GM23248 (cell line): ENCODE data around the gene GUSB. TPM values are rescaled to one million over a fixed set of nuclear protein-coding genes. Genes with fewer than 3 reads are reported as not detected.
A peak's percentile ranks its signal among the peaks of the same experiment; 100 is the strongest.

Experiments
- DNase-seq: peaks from one replicate; pipeline ENCODE4 v3.0.0-alpha.2; 2015
- H2AFZ ChIP-seq: fragments of 200-600 bp; sonication (generic); 2 replicates; pipeline ENCODE4 v1.6.1; 2016; ENCODE audit warnings: antibody characterized with exemption
- H3F3A ChIP-seq: fragments of 200-600 bp; sonication (generic); 2 replicates; pipeline ENCODE4 v1.6.1; 2016; ENCODE audit warnings: mild to moderate bottlenecking, antibody characterized with exemption, mixed run types; ENCODE audit not compliant: insufficient read depth
- H3K27ac ChIP-seq: fragments of 200-600 bp; sonication (generic); 2 replicates; pipeline ENCODE4 v1.5.1; 2016; ENCODE audit warnings: mild to moderate bottlenecking
- H3K27me3 ChIP-seq: fragments of 200-600 bp; sonication (generic); replicated peaks from 2 replicates; pipeline ENCODE4 v1.6.1; 2016; ENCODE audit warnings: mild to moderate bottlenecking; ENCODE audit not compliant: insufficient read depth
- H3K36me3 ChIP-seq: fragments of 200-600 bp; sonication (generic); 2 replicates; pipeline ENCODE4 v1.6.1; 2016; ENCODE audit warnings: low read depth, mild to moderate bottlenecking
- H3K4me1 ChIP-seq: fragments of 200-600 bp; sonication (generic); 2 replicates; pipeline ENCODE4 v1.6.1; 2016; ENCODE audit warnings: mild to moderate bottlenecking; ENCODE audit not compliant: insufficient read depth
- H3K4me2 ChIP-seq: fragments of 200-600 bp; sonication (generic); one replicate; pipeline ENCODE4 v1.6.1; 2016; ENCODE audit warnings: mild to moderate bottlenecking; ENCODE audit not compliant: unreplicated experiment
- H3K4me3 ChIP-seq: fragments of 200-600 bp; sonication (generic); 2 replicates; pipeline ENCODE4 v1.5.1; 2016; ENCODE audit warnings: mild to moderate bottlenecking
- H3K79me2 ChIP-seq: fragments of 200-600 bp; sonication (generic); 2 replicates; pipeline ENCODE4 v1.6.1; 2016; ENCODE audit warnings: mild to moderate bottlenecking; ENCODE audit not compliant: insufficient read depth
- H3K9ac ChIP-seq: fragments of 200-600 bp; sonication (generic); 2 replicates; pipeline ENCODE4 v1.6.1; 2016; ENCODE audit warnings: mild to moderate bottlenecking
- H3K9me2 ChIP-seq: fragments of 200-600 bp; sonication (generic); 2 replicates; pipeline ENCODE4 v1.6.1; 2016; ENCODE audit warnings: mixed run types, mild to moderate bottlenecking, moderate library complexity; ENCODE audit not compliant: insufficient read depth
- H3K9me3 ChIP-seq: fragments of 200-600 bp; sonication (generic); one replicate; pipeline ENCODE4 v1.6.1; 2017; ENCODE audit warnings: low read depth
- H4K20me1 ChIP-seq: fragments of 200-600 bp; sonication (generic); 2 replicates; pipeline ENCODE4 v1.6.0; 2016; ENCODE audit not compliant: insufficient read depth
- EZH2 ChIP-seq: fragments of 200-600 bp; sonication (generic); IDR thresholded peaks from 2 replicates; pipeline ENCODE4 v1.6.1; 2018; ENCODE audit warnings: antibody characterized with exemption, mild to moderate bottlenecking; ENCODE audit not compliant: insufficient read depth, poor library complexity, severe bottlenecking
- EZH2phosphoT487 ChIP-seq: fragments of 200-600 bp; sonication (generic); IDR thresholded peaks from 2 replicates; pipeline ENCODE4 v1.6.1; 2018; ENCODE audit warnings: antibody characterized with exemption, moderate library complexity, mild to moderate bottlenecking, low read depth; ENCODE audit not compliant: insufficient read depth
- WGBS, 2 experiments: methylation state at CpG; one replicate each; pipeline ENCODE4 v1.1.6; 2015 to 2017; ENCODE audit warnings: low lambda C conversion rate in 2 of 2, low coverage in 1 of 2; ENCODE audit errors: missing lambda C conversion rate in 2 of 2; 5-methylcytosine and 5-hydroxymethylcytosine counted together
- in situ Hi-C: fragments of 300-500 bp; cut with MboI; formaldehyde crosslinking; loops from 2 replicates; pipeline ENCODE4 v1.15.0; 2020
- polyA plus RNA-seq: library from polyadenylated mRNA; unstranded; fragments of >200 nt; fragmentation: Nextera tagmentation; extraction: Ambion mirVana; gene quantifications from 2 replicates; pipeline ENCODE4 v1.2.1, GENCODE V29; 2016
- total RNA-seq: library from RNA; depleted of rRNA; stranded (reverse); fragments of >200 nt; shearing (Covaris generic); gene quantifications from 2 replicates; pipeline ENCODE4 v1.2.3, GENCODE V29; 2014

The GUSB gene
- total and polyA plus RNA-seq, 2 experiments from 2014 or later: 11.6 to 39.7 TPM

DNA sequence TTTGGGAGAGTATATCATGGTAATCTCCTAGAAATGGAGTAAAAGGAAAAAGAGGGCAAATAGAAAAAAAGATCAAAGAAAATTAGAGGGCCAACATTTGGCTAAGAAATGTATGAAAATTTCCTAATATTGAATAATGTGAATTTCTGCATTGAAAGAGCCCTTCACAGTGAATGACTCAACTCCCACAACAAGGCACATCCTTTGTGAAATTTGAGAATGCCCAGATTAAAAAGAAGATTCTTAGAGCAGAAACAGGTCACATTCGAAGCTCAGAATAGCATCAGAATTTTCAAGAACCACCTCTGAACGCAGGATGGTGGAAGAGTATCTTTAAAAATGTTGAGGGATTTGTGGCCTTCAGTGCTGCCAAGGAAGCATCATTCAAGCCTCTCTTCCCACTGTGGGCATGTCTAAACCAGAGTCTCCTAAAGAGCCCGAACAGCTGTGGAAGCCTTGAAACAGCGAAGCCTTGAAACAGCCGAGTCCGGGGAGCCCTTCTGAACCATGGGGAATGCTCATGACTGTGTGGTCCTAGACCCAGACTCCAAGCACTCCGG lies 43.6 kb downstream of the GUSB start:
- WGBS, 2 experiments: 94 to 98% methylated on average over 7 of the region's 7 CpGs
- Histone ChIP-seq H3K4me2 (no peak overlapping the region), H4K20me1 (no peaks in the 10 kb centered on the region)

DNA sequence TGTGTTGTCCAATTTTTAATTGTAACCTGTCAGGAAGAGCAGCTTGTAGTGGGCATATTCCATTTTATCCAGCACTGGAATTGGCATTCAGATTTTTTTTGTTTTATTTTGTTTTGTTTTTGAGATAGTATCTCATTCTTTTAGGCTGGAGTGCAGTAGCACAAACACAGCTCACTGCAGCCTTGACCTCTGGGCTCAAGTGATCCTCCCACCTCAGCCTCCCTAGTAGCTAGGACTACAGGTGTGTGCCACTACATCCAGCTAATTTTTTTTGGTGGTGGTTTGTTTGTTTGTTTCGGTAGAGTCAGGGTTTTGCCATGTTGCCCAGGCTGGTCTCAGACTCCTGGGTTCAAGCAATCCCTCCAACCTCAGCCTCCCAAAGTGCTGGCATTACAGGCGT lies 44.7 kb downstream of the GUSB start:
- in situ Hi-C loops: no loop called here
- no peak for TF ChIP-seq EZH2
- no peak for TF ChIP-seq EZH2phosphoT487

More for the DNA sequence above, 43.6 kb downstream of the GUSB start:
- peak; percentile 32 for DNase-seq
- H3K4me3 ChIP-seq: no peak overlapping the region
- peaks cover 6% of the 10 kb centered on the region for H3K4me1 ChIP-seq
- H3K36me3 ChIP-seq: no peaks in the 10 kb centered on the region
- no peak overlapping the region for H3K9ac ChIP-seq
- H3F3A ChIP-seq: no peaks in the 10 kb centered on the region
- TF ChIP-seq EZH2phosphoT487: no peak
- TF ChIP-seq EZH2: no peak
- H3K27ac ChIP-seq: no peak overlapping the region
- in situ Hi-C loops: no loop called here
- no peaks in the 10 kb centered on the region for H3K9me2 ChIP-seq
- H3K9me3 ChIP-seq: no peaks in the 10 kb centered on the region
- H2AFZ ChIP-seq: no peak overlapping the region
- peaks cover 82% of the 10 kb centered on the region for H3K79me2 ChIP-seq
- no peaks in the 10 kb centered on the region for H3K27me3 ChIP-seq

GRCh38 chr7:65931685-65932084 lies 50.3 kb downstream of the GUSB start:
- 84 to 93% methylated on average over 4 of the region's 4 CpGs for WGBS, 2 experiments
- no peak overlapping the region for H3K4me3 ChIP-seq
- no peaks in the 10 kb centered on the region for H3K27me3 ChIP-seq
- 0 out of 2 replicates have a peak, but pooled peaks cover 6% of the 10 kb centered on the region for H4K20me1 ChIP-seq
- H3K36me3 ChIP-seq: no peaks in the 10 kb centered on the region
- peaks cover 99% of the 10 kb centered on the region for H3K79me2 ChIP-seq
- H3K9me3 ChIP-seq: no peaks in the 10 kb centered on the region
- no peak overlapping the region for H2AFZ ChIP-seq
- no peaks in the 10 kb centered on the region for H3K9me2 ChIP-seq
- H3K4me2 ChIP-seq: no peak overlapping the region
- no peak for TF ChIP-seq EZH2
- no peak for TF ChIP-seq EZH2phosphoT487
- H3K9ac ChIP-seq: no peak overlapping the region
- H3K4me1 ChIP-seq: no peaks in the 10 kb centered on the region
- in situ Hi-C loops: no loop called here
- no peaks in the 10 kb centered on the region for H3F3A ChIP-seq
- no peak for DNase-seq
- H3K27ac ChIP-seq: no peak overlapping the region

More for the DNA sequence above, 44.7 kb downstream of the GUSB start:
- no peaks in the 10 kb centered on the region for H3K36me3 ChIP-seq
- H3K9ac ChIP-seq: no peak overlapping the region
- no peaks in the 10 kb centered on the region for H4K20me1 ChIP-seq
- no peak overlapping the region for H3K4me3 ChIP-seq
- no peak overlapping the region for H3K4me2 ChIP-seq
- H3K27ac ChIP-seq: no peak overlapping the region
- H3K9me3 ChIP-seq: no peaks in the 10 kb centered on the region
- no peak overlapping the region for H2AFZ ChIP-seq
- WGBS, 2 experiments: 98 to 100% methylated on average over 2 of the region's 2 CpGs
- no peaks in the 10 kb centered on the region for H3K9me2 ChIP-seq
- peaks cover 93% of the 10 kb centered on the region for H3K79me2 ChIP-seq
- peaks cover 6% of the 10 kb centered on the region for H3K4me1 ChIP-seq
- H3F3A ChIP-seq: no peaks in the 10 kb centered on the region
- no peak for DNase-seq
- H3K27me3 ChIP-seq: no peaks in the 10 kb centered on the region

- Histone ChIP-seq H3K79me2 (peaks cover 95% of the 10 kb centered on the region), H3K9me3 (no peaks in the 10 kb centered on the region), H3K4me3 (no peak overlapping the region), H3K27me3 (no peaks in the 10 kb centered on the region), H3K9ac (no peak overlapping the region), H3K4me1 (no peaks in the 10 kb centered on the region), H3F3A (no peaks in the 10 kb centered on the region), H3K27ac (no peak overlapping the region), H3K9me2 (no peaks in the 10 kb centered on the region), H3K4me2 (no peak overlapping the region), H4K20me1 (0 out of 2 replicates have a peak, but pooled peaks cover 6% of the 10 kb centered on the region), H2AFZ (no peak overlapping the region), H3K36me3 (no peaks in the 10 kb centered on the region)
- in situ Hi-C loops: no loop called here
- TF ChIP-seq EZH2 (no peak), EZH2phosphoT487 (no peak)
- 72 to 78% methylated on average over 6 of the region's 6 CpGs for WGBS, 2 experiments
- no peak for DNase-seq
These were observed 54.2 kb downstream of the GUSB start for GRCh38 chr7:65927489-65928448.
